HG03097 (cell line): ENCODE measurements around the gene LHFPL3.
"Not testable (repeated sequence)": the region's sequence is repeated elsewhere in the genome, so short reads cannot be mapped to it uniquely, and the experiment has no call there.

Source experiments
- ATAC-seq: cut with Tn5 transposase; IDR thresholded peaks from one replicate; pipeline ENCODE4 v1.9.1; 2021; ENCODE audit not compliant: unreplicated experiment, low FRiP score

The LHFPL3 gene

GRCh38 chr7:104328296-104328969 lies at the start of gene LHFPL3:
LHFPL3 (plus strand) TSS chr7:104328603.
- no peak for ATAC-seq

GRCh38 chr7:104281685-104282084 lies 46.7 kb upstream of the LHFPL3 start:
- ATAC-seq: not testable (repeated sequence)

- no peak for ATAC-seq
Measured at GRCh38 chr7:104286839-104287238, 41.6 kb upstream of the LHFPL3 start.

- no peak for ATAC-seq
Measured at GRCh38 chr7:104288137-104288536, 40.3 kb upstream of the LHFPL3 start.

GRCh38 chr7:104294291-104294690 lies 34.1 kb upstream of the LHFPL3 start:
- ATAC-seq: no peak

GRCh38 chr7:104296266-104296665 lies 32.1 kb upstream of the LHFPL3 start:
- no peak for ATAC-seq

- no peak for ATAC-seq
Measured at GRCh38 chr7:104296900-104297299, 31.5 kb upstream of the LHFPL3 start.

GRCh38 chr7:104299323-104299722 lies 29.1 kb upstream of the LHFPL3 start:
- ATAC-seq: no peak

GRCh38 chr7:104299777-104300176 lies 28.6 kb upstream of the LHFPL3 start:
- ATAC-seq: no peak

- no peak for ATAC-seq
Measured at GRCh38 chr7:104306793-104307192, 21.6 kb upstream of the LHFPL3 start.

- no peak for ATAC-seq
Measured at GRCh38 chr7:104317948-104318629, 10.3 kb upstream of the LHFPL3 start.

GRCh38 chr7:104327534-104327933 lies 869 bp upstream of the LHFPL3 start:
- no peak for ATAC-seq

- no peak for ATAC-seq
Measured at GRCh38 chr7:104327938-104328295, 486 bp upstream of the LHFPL3 start.

- no peak for ATAC-seq
Measured at GRCh38 chr7:104328970-104329825, 795 bp downstream of the LHFPL3 start.

GRCh38 chr7:104341546-104341945 lies 13.1 kb downstream of the LHFPL3 start:
- no peak for ATAC-seq

GRCh38 chr7:104352736-104353135 lies 24.3 kb downstream of the LHFPL3 start:
- no peak for ATAC-seq

- ATAC-seq: no peak
Measured at GRCh38 chr7:104357166-104357565, 28.8 kb downstream of the LHFPL3 start.

- ATAC-seq: no peak
Measured at GRCh38 chr7:104358446-104359132, 30.2 kb downstream of the LHFPL3 start.

GRCh38 chr7:104362756-104363155 lies 34.4 kb downstream of the LHFPL3 start:
- no peak for ATAC-seq

- no peak for ATAC-seq
Measured at GRCh38 chr7:104363355-104363754, 35.0 kb downstream of the LHFPL3 start.

- ATAC-seq: no peak
Measured at GRCh38 chr7:104366390-104366789, 38.0 kb downstream of the LHFPL3 start.
